DMS 273 (cell line): ENCODE data around the gene P2RY6.

Source experiments
- DNase-seq: peaks from one replicate; lab custom pipeline; 2025; ENCODE audit not compliant: unreplicated experiment; lab: John Stamatoyannopoulos, UW

P2RY6 gene

GRCh38 chr11:73331138-73331916 is 59.2 kb downstream of the P2RY6 start:
- no peak for DNase-seq

DNA sequence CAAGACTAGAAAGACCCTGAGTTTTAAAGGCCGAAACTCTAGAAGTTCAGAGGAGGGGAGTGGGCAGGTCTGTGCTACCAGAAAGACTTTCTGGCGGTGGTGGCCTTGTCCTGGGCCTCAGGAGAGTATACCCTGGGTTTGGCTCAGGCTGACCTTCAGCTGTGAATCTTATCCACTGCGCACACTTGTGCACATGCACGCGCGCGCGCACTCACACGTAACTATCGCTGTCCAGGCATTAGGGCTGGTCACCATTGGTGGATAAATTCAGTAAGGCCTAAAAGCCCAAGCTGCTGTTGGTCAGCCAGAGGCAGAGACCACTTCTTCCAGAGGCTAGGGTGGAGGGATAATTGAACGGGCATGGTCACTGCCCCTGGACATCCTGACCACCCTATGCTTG is 61.0 kb downstream of the P2RY6 start:
- DNase-seq = no peak

DNA sequence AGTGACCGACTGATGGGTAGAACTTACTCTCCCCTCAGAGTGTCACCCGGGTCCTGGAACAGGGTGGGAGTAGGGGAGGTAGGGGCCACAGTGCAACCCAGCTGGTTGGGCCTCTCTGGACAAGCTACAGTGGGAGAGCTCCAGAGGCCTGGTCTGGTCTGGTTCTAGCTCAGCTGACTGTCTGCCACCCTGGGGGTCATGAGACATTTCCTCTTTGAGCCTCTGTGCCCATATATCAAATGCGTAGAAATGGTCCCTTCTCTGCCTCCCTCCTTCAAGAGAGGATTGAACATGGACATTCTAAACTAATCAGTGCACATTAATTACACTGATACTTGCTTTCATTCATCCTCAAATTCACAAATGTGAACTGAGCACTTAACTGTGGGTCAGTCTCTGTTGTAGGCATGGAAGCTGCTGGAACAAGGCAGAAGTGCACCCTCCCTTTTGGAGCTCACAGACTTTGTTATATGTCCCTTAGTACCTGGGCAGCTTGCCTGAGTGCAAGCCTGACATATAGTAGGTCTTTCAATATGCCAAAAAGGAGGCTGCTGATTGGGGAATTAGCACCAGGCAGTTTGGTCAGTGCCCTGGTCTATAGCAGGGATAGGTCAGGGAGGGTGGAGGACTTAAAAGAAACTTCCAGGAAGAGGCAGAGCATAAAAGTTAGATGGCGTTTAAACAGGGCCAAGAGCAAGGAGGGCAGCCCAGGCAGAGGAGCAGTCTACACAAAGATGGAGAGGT is 61.7 kb downstream of the P2RY6 start:
- no peak for DNase-seq

- DNase-seq = peak; percentile 48
These were observed 62.5 kb downstream of the P2RY6 start for GRCh38 chr11:73334384-73335203.

DNA sequence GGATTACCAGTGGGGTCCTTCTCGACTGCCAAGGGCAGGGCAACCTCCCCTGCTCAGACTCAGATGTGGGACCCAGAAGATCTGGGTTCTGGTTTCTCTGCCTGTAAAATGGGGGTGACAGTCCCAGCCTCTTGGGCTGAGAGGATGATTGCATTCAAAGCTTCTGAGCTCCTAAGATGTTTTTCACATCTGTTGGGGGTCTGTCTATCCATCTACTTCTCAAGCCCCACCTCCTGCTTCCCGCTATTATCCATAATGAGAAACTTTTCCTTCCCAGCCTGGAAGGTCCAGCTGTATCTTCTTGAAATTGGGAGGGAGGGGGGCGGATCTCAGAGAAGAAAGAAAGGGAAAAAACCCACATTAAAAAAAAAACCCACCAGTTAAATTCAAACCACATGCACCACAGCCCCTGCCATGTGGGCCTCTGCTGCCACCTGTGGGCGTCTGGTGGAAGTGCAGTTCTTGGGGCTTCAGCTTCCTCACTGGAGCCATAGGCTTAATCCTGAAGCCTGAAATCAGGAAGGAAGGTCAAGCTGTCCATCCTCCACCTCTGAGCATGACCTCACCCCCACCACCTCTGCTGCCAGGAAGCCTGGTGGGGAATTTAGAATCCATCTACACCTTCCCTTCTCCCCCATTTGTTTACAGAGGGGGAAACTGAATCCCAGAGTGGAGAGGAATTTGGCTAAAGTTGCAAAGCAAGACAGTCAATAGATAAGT is 63.2 kb downstream of the P2RY6 start:
- peak; percentile 85 for DNase-seq

DNA sequence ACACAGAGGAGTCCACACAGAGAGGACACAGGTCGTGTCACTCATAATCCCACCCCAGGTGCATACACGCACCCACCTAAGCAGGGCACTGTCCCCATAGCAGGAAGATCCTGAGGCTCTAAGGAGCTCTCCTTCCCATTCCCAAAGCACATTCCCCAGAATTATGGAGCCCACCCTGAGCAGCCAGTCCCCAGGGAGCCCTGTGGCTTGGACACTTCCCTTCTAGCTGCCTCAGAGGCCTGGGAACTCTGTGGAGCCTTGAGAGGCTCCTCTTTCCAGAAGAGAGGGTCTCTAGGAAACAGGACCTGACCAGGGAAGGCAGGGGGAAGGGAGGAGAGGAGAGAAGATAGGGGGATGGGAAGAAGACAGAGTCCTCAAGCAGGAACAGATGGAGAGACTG is 65.7 kb downstream of the P2RY6 start:
- no peak for DNase-seq

DNA sequence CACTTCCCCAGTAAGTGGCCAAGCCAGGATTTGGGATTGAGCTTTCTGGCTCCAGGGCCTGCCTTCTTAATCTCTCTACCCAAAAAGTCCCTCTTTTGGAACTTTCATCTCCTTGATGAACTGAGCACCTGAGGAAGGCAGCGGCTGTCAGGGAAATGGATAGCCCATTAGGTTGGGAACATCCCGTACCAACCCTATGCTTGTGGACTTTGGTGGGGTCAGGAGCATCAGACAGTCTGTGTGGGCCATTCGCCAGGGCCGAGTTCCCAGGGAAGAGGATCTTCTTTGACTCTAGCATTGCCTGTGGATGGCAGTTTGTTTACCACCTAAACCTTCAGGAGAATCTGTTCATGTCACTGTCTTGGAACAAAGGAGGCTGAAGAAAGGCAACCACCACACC is 66.1 kb downstream of the P2RY6 start:
- DNase-seq = no peak

DNA sequence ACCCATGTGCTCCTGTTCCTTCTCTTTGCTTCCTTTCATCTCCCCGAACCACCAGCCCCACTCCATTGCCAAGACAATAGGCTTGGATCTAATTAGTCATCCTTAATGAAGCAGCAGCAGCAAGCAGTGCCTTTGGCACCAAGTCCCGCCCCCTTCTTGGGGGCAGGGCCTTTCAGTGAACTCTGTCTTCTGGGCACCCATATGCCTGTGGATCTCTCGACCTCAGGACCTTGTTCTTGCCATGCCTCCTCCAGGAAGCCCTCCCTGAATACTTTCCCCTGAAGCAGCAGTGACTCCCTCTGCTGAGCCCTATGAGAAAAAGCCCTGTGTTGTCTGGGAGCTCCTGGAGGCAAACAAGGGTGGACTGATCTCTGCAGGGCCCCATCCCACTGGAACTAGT is 68.0 kb downstream of the P2RY6 start:
- no peak for DNase-seq

GRCh38 chr11:73342633-73343032 is 70.5 kb downstream of the P2RY6 start:
- DNase-seq = no peak

GRCh38 chr11:73343076-73343873 is 71.1 kb downstream of the P2RY6 start:
- no peak for DNase-seq

DNA sequence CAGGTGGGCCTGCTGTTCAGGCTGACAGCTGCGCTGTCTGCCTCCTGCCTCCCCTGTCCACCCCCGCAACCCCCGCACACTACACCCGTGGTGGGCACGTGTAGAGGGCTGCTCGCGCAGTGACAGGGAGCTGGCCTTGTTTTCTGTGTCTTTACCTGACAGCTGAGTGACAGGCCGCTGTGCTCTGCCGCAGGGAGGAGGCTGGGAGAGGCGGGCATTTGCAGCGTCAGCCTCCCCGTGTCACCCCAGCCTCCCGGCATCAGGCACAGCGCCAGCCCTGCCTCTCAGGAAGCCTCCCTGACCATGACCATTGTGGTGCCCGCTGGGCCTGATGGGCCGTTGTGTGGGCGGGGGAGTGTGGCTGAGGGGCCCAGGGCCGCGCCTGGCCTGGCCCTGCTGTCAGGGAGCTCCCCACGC is 72.1 kb downstream of the P2RY6 start:
- DNase-seq = no peak

GRCh38 chr11:73345481-73346160 is 73.5 kb downstream of the P2RY6 start:
- no peak for DNase-seq

DNA sequence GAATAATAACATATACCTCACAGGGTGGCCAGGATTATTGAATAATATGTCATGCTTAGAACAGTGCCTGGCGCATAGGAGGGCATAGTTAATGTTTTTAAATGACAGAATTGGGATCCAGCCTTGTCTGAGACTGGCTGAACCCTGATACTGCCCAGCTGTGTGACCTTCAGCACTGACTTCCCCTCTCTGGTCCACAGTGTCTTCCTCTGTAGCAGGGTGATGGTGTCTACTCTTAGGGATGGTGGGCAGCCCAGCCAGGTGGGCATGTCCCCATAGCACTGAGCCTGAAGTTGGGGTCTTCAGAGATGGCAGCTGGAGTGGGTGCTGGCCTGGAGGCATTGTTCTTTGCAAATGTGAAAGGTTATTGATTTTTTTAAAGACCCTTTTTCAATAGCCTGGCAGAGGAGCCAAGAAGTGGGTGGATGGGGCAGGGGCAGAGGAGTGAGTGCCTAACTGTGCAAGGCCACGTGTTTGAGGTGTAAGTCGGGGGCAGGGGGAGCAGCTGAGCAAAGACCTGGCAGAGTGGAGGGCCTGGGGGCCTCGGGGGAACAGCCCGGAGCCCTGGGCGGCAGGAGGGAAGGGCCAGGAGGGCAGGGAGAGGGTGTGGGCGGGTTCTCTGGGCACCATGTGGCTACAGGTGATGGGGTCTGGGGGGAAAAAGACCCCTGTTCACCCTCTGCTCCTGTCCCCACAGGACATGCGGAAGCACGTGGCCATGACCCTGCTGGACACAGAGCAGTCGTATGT is 74.2 kb downstream of the P2RY6 start:
- no peak for DNase-seq

DNA sequence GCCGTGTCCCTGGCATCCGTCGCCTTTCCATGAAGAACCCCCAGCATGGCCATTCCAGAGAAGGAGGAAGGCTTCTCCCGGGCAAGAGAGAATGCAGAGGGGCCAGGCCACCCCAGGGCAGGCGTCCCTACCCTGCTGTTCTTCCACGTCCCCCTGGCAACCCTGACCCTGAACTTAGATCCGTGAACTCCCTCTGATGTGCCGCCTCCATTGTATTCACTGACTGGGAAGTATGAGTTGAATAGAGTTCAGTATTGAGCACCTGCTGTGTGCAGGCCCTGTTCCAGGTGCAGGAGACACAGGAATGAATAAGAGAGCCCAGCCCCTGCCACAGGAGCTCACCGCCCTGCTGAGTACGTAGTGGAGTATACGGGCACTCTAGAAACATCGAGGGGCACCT is 74.9 kb downstream of the P2RY6 start:
- DNase-seq = no peak
